ENCODE measurements around the gene GPT2.

GPT2 gene

DNA sequence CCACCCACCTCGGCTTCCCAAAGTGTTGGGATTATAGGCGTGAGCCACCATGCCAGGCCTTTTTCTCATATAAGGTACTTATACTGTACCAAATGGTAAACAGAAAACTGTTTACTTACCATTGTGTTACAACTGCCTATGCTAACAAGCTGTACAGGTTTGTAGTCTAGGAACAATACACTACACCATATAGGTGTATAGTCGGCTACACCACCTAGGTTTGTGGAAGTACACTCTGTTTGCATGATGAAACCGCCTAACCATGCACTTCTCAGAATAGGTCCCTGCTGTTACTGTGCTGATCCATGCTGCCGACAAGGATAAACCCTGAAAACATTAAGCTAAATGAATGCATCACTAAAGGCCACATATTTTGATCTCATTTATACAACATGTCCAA, 70.4 kb downstream of the GPT2 start:
- Histone ChIP-seq H3K27me3 (ENCODE audit: control insufficient read depth in 1 of 2, insufficient read depth in 1 of 2, low read length in 2 of 2) (no peaks in the 10 kb centered on the region), H3K4me2 (ENCODE audit: low read length, poor library complexity, severe bottlenecking) (no peak overlapping the region), H3K9ac (ENCODE audit: low read length) (no peak overlapping the region), H2BK5ac (ENCODE audit: low read depth, low read length, poor library complexity, severe bottlenecking) (no peak overlapping the region), H3K18ac (ENCODE audit: low read depth in 1 of 2, low read length in 2 of 2) (no peak overlapping the region), H4K8ac (ENCODE audit: low read length) (no peak overlapping the region), H3K79me1 (replicated peaks; ENCODE audit: low read length, poor library complexity, severe bottlenecking) (peaks cover 7% of the 10 kb centered on the region), H3K4me3 (ENCODE audit: insufficient read depth in 1 of 2, low read depth in 1 of 2, low read length in 2 of 2) (no peak overlapping the region), H3K9me3 (ENCODE audit: control insufficient read depth, low read length) (no peaks in the 10 kb centered on the region), H3K27ac (ENCODE audit: low read length, poor library complexity, severe bottlenecking) (no peak overlapping the region), H2AK5ac (ENCODE audit: low read length, severe bottlenecking) (no peak overlapping the region), H2BK15ac (ENCODE audit: low read depth, poor library complexity, severe bottlenecking) (no peak overlapping the region), H2BK120ac (ENCODE audit: low read depth, low read length) (no peak overlapping the region), H3K36me3 (ENCODE audit: control insufficient read depth in 1 of 2, insufficient read depth in 2 of 2, low read depth in 1 of 2, low read length in 2 of 2) (peaks cover 23 to 52% of the 10 kb centered on the region in 2 experiments), H2AFZ (ENCODE audit: low read depth, low read length) (no peak overlapping the region), H3K14ac (ENCODE audit: low read length in 2 of 2) (no peak overlapping the region), H3K4me1 (ENCODE audit: control insufficient read depth, insufficient read depth, low read depth, low read length) (no peaks in the 10 kb centered on the region), H3K23ac (ENCODE audit: low read length in 2 of 2) (no peak overlapping the region), H4K91ac (ENCODE audit: low read length) (no peak overlapping the region), H2BK12ac (ENCODE audit: low read length in 2 of 2) (no peak overlapping the region), H3K4ac (ENCODE audit: low read depth in 1 of 2, low read length in 2 of 2) (no peak overlapping the region)
- no peak for DNase-seq
- 94% methylated on average over 4 of the region's 5 CpGs for WGBS

DNA sequence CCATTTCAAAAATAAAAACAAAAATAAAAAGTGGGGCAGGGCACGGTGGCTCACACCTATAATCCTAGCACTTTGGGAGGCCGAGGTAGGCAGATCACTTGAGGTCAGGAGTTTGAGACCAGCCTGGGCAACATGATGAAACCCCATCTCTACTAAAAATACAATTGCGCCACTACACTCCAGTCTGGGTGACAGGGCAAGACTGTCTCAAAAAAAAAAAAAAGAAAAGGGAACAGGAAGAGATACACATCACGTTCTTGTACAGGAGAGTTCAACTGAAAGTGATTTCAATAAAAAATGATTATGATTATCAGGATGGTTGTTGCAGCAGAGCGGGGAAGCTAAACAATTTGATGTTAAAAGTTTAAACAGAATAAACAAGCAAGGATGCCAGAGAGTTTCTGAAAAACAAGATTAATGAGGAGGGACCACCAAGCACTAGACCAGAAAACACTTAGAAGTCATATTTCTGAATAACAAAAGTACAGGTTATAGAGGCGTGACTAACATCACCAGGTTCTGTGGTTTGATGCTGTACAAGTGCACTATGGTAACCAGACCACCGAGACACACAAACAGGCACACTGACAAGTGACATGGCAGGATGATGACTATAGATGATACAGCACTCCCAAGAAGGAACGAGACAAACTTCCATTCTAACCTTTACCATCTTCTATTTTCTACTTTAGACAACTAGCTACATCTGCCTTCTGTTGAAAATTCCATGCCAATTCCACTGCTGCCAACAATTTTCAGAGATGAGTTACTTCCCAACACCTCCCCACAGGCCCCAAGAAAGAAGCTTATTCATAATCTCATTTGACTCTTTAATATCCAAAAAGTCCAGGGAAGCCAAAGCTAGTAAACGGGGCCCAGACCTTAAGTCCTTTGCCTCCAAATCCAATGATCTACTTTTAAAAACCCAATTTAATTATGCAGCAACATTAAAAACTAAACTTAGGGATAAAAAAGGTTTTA, 77.5 kb downstream of the GPT2 start:
- Histone ChIP-seq H4K8ac (ENCODE audit: low read length) (no peak overlapping the region), H3K27ac (ENCODE audit: low read length, poor library complexity, severe bottlenecking) (no peak overlapping the region), H2BK120ac (ENCODE audit: low read depth, low read length) (no peak overlapping the region), H2BK5ac (ENCODE audit: low read depth, low read length, poor library complexity, severe bottlenecking) (no peak overlapping the region), H2AFZ (ENCODE audit: low read depth, low read length) (no peak overlapping the region), H3K4me2 (ENCODE audit: low read length, poor library complexity, severe bottlenecking) (no peak overlapping the region), H2BK12ac (ENCODE audit: low read length in 2 of 2) (no peak overlapping the region), H3K9ac (ENCODE audit: low read length) (peak overlapping the region; percentile 71), H3K18ac (ENCODE audit: low read depth in 1 of 2, low read length in 2 of 2) (no peak overlapping the region), H3K9me3 (ENCODE audit: control insufficient read depth, low read length) (no peaks in the 10 kb centered on the region), H3K36me3 (ENCODE audit: control insufficient read depth in 1 of 2, insufficient read depth in 2 of 2, low read depth in 1 of 2, low read length in 2 of 2) (peaks cover 33 to 85% of the 10 kb centered on the region in 2 experiments), H3K4me1 (ENCODE audit: control insufficient read depth, insufficient read depth, low read depth, low read length) (no peaks in the 10 kb centered on the region), H3K4me3 (ENCODE audit: insufficient read depth in 1 of 2, low read depth in 1 of 2, low read length in 2 of 2) (peak overlapping the region in 1 of 2 experiments; percentile 46), H3K14ac (ENCODE audit: low read length in 2 of 2) (no peak overlapping the region), H3K23ac (ENCODE audit: low read length in 2 of 2) (no peak overlapping the region), H2BK15ac (ENCODE audit: low read depth, poor library complexity, severe bottlenecking) (no peak overlapping the region), H2AK5ac (ENCODE audit: low read length, severe bottlenecking) (no peak overlapping the region), H3K27me3 (ENCODE audit: control insufficient read depth in 1 of 2, insufficient read depth in 1 of 2, low read length in 2 of 2) (no peaks in the 10 kb centered on the region), H4K91ac (ENCODE audit: low read length) (no peak overlapping the region), H3K79me1 (replicated peaks; ENCODE audit: low read length, poor library complexity, severe bottlenecking) (peaks cover 20% of the 10 kb centered on the region), H3K4ac (ENCODE audit: low read depth in 1 of 2, low read length in 2 of 2) (no peak overlapping the region)
- no peak for DNase-seq
- WGBS: 99% methylated on average over 9 of the region's 9 CpGs

GRCh38 chr16:46962629-46963028, 78.5 kb downstream of the GPT2 start:
- Histone ChIP-seq H3K27me3 (ENCODE audit: control insufficient read depth in 1 of 2, insufficient read depth in 1 of 2, low read length in 2 of 2) (no peaks in the 10 kb centered on the region), H3K36me3 (ENCODE audit: control insufficient read depth in 1 of 2, insufficient read depth in 2 of 2, low read depth in 1 of 2, low read length in 2 of 2) (peaks cover 38 to 85% of the 10 kb centered on the region in 2 experiments), H3K18ac (ENCODE audit: low read depth in 1 of 2, low read length in 2 of 2) (no peak overlapping the region), H3K27ac (ENCODE audit: low read length, poor library complexity, severe bottlenecking) (no peak overlapping the region), H3K9me3 (ENCODE audit: control insufficient read depth, low read length) (no peaks in the 10 kb centered on the region), H3K4me1 (ENCODE audit: control insufficient read depth, insufficient read depth, low read depth, low read length) (no peaks in the 10 kb centered on the region), H3K79me1 (replicated peaks; ENCODE audit: low read length, poor library complexity, severe bottlenecking) (peaks cover 25% of the 10 kb centered on the region), H2AFZ (ENCODE audit: low read depth, low read length) (no peak overlapping the region), H3K4me3 (ENCODE audit: insufficient read depth in 1 of 2, low read depth in 1 of 2, low read length in 2 of 2) (peak overlapping the region in 1 of 2 experiments; percentile 46), H3K4ac (ENCODE audit: low read depth in 1 of 2, low read length in 2 of 2) (no peak overlapping the region), H3K9ac (ENCODE audit: low read length) (peak overlapping the region; percentile 71), H4K91ac (ENCODE audit: low read length) (no peak overlapping the region), H2BK12ac (ENCODE audit: low read length in 2 of 2) (no peak overlapping the region), H3K4me2 (ENCODE audit: low read length, poor library complexity, severe bottlenecking) (no peak overlapping the region), H4K8ac (ENCODE audit: low read length) (no peak overlapping the region), H2BK15ac (ENCODE audit: low read depth, poor library complexity, severe bottlenecking) (no peak overlapping the region), H3K23ac (ENCODE audit: low read length in 2 of 2) (no peak overlapping the region), H2BK5ac (ENCODE audit: low read depth, low read length, poor library complexity, severe bottlenecking) (no peak overlapping the region), H2BK120ac (ENCODE audit: low read depth, low read length) (no peak overlapping the region), H3K14ac (ENCODE audit: low read length in 2 of 2) (no peak overlapping the region), H2AK5ac (ENCODE audit: low read length, severe bottlenecking) (no peak overlapping the region)
- WGBS: 100% methylated on average over 3 of the region's 3 CpGs
- no peak for DNase-seq

DNA sequence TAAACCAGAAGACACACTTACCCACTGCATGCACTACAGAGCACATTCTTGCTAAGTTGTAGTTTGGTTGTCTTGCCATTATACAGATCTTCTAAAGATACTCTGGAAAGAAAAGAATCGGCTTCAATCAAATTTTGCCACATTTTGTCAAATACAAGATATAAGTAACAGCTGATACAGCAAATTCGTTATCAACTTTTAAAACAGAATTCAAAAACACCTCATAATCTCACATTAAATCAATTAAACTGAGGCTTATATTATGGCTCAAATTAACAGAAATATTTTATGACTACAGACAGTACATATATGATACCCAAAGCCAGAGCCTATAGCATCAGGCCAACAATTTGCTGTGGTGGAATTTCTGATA, 83.9 kb downstream of the GPT2 start:
- no peak overlapping the region for H3K4me3 ChIP-seq (ENCODE audit: insufficient read depth in 1 of 2, low read depth in 1 of 2, low read length in 2 of 2)
- H3K79me1 ChIP-seq (replicated peaks; ENCODE audit: low read length, poor library complexity, severe bottlenecking): peaks cover 17% of the 10 kb centered on the region
- H3K14ac ChIP-seq (ENCODE audit: low read length in 2 of 2): no peak overlapping the region
- no peak overlapping the region for H3K4ac ChIP-seq (ENCODE audit: low read depth in 1 of 2, low read length in 2 of 2)
- H3K23ac ChIP-seq (ENCODE audit: low read length in 2 of 2): no peak overlapping the region
- no peak overlapping the region for H2AK5ac ChIP-seq (ENCODE audit: low read length, severe bottlenecking)
- no peak for DNase-seq
- no peak overlapping the region for H4K8ac ChIP-seq (ENCODE audit: low read length)
- H3K27me3 ChIP-seq (ENCODE audit: control insufficient read depth in 1 of 2, insufficient read depth in 1 of 2, low read length in 2 of 2): no peaks in the 10 kb centered on the region
- H2BK120ac ChIP-seq (ENCODE audit: low read depth, low read length): no peak overlapping the region
- H3K36me3 ChIP-seq (ENCODE audit: control insufficient read depth in 1 of 2, insufficient read depth in 2 of 2, low read depth in 1 of 2, low read length in 2 of 2): peaks cover 34 to 82% of the 10 kb centered on the region in 2 experiments
- H3K18ac ChIP-seq (ENCODE audit: low read depth in 1 of 2, low read length in 2 of 2): no peak overlapping the region
- no peak overlapping the region for H2BK12ac ChIP-seq (ENCODE audit: low read length in 2 of 2)
- no peak overlapping the region for H3K4me2 ChIP-seq (ENCODE audit: low read length, poor library complexity, severe bottlenecking)
- H2AFZ ChIP-seq (ENCODE audit: low read depth, low read length): no peak overlapping the region
- H4K91ac ChIP-seq (ENCODE audit: low read length): no peak overlapping the region
- peak overlapping the region; percentile 15 for H3K9ac ChIP-seq (ENCODE audit: low read length)
- H3K27ac ChIP-seq (ENCODE audit: low read length, poor library complexity, severe bottlenecking): no peak overlapping the region
- no peak overlapping the region for H2BK15ac ChIP-seq (ENCODE audit: low read depth, poor library complexity, severe bottlenecking)
- H2BK5ac ChIP-seq (ENCODE audit: low read depth, low read length, poor library complexity, severe bottlenecking): no peak overlapping the region
- no peaks in the 10 kb centered on the region for H3K9me3 ChIP-seq (ENCODE audit: control insufficient read depth, low read length)
- 92% methylated on average over 1 of the region's 2 CpGs for WGBS
- H3K4me1 ChIP-seq (ENCODE audit: control insufficient read depth, insufficient read depth, low read depth, low read length): peaks cover 3% of the 10 kb centered on the region

Measured in mesenchymal stem cell (in vitro differentiated cells and primary cell).